GM12892 (cell line): ENCODE data around the gene FKBP15.

Experiments
- POLR2A ChIP-seq: IDR thresholded peaks from 2 replicates; pipeline ENCODE4 v1.6.1; 2011; ENCODE audit warnings: low read depth, low read length, control low read depth
- POLR2AphosphoS5 ChIP-seq: IDR thresholded peaks from 2 replicates; pipeline ENCODE4 v1.6.1; 2011; ENCODE audit warnings: low read depth, low read length, control low read depth

DNA sequence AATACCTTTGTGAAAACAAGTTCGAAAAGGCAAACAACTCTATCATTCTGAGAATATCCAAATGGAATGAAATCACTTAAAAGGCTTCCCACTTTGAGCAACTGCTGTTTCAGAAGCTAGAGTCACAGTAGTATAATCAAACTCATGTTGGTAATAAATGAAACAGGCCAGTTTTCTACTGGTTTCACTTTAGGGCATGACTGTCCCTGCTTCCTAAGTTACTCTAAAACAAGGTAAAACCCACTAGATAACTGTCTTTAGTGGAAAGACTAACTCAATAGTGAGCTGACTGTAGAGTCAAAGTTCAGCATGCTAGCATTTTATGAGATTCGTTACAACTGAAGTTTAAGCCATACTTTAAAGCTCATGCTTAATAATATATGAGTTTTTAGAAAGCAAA lies 48.3 kb upstream of the FKBP15 start:
- TF ChIP-seq POLR2A (no peak), POLR2AphosphoS5 (no peak)
